Left forelimb (tissue), 1 donor: Measurements from ENCODE around the gene SKAP1.
"Not testable (repeated sequence)": the region's sequence is repeated elsewhere in the genome, so short reads cannot be mapped to it uniquely, and the experiment has no call there.

Source experiments
- DNase-seq: peaks from one replicate; pipeline ENCODE4 v3.0.0-alpha.2; 2018; ENCODE audit warnings: low spot score

The SKAP1 gene

DNA sequence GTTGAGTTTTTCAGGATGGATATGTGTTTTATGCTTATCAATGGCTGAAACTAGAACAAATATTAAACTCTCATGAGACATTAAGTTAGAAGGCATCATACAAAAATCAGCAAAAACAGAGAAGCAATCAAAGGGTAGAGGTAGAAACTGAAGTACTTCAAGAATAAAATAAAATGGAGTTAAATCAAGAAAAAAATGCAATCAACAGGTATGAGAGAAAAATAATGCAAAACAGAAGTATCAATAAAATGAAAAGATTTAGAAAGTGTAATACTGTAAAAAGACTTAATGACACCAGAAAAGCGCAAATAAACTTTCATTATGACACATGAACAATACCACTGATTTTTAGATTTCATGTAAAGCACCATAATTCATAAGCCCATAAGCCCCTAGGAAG lies 112.3 kb downstream of the SKAP1 start:
- DNase-seq = no peak

DNA sequence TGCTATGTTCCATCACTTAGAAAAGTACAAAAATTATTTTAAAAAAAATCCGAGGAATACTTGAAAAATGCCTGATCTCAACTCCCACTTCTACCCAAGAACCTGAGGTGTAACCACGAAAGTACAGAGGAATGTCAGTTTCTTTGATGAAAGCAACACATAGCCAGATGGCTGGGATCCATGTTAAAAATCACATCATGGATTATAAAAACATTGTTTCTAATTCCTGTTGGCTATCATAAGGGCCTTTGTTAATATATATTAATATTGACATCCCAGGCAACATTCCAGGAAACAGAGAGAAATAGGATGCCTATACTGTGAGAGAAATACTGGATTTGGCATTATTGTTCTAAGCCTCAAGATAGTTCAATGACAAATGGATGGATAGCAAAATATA lies 115.3 kb downstream of the SKAP1 start:
- no peak for DNase-seq

DNA sequence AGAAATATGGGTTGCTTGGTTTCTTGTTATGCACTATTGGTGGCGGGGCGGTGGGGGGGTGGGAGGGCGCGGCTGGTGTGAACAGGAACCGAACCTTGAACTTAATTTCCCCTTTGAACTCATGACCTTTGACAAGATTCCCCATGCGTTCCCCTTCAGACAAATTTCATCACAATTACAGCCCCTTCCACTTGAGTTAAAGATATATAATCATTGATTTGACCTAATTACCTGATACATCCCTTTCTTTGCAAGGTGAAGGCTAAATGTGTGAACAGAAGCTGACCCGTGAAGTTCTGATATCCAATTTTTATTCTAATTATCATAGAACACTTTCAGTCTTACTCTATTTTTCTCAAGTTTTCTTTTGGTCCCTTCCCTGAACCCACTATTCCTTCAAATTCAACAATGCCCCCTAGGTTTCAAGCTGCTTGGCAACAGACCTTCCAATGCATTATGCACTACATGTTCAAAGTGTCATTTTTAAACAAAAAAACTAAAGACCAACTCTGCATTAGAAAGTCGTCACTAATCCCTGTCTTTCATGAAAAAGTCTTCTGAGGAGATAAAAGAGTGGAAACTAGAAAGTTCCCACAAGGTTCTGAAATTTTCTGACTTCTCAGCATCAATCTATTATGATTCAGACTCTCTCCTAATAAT lies 116.8 kb downstream of the SKAP1 start:
- DNase-seq = no peak

DNA sequence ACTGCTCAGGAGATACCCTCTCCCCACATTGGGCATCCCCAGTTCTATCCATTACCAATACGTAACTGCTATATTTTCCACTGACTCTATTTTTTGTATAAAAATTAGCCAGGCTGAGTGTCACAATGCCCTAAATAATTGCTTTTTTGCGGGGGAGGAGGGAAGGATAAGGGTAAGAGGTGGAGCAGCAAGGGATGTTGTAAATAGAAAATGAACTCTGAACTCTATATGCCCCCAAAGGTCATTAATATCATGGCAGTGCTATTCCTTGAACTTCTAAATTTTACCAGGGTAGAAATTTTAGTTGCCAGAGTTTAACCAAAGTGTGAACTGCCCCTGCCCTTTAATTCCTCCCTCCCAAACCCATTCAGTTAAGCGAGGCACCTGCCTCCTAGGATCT lies 118.7 kb downstream of the SKAP1 start:
- DNase-seq = no peak

GRCh38 chr17:48310748-48311213 lies 119.2 kb downstream of the SKAP1 start:
- DNase-seq = no peak

DNA sequence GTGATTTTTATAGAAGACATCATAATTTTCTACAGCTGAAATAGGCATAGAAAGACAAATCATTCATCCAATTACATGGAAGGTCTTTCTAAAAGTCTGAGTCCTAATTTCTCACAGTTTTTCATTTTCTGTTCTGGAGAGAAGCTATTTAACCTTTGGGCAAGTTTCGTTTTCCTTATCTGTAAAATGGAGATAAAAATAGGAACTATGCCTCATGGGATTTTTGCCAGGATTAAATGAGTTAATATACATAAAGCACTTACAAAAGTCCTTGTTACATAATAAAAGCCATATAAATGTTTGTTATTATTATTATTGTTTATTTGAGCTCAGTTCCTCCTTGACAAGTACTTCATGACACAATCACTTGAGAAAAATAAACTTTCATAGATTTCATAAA lies 121.4 kb downstream of the SKAP1 start:
- DNase-seq = no peak

DNA sequence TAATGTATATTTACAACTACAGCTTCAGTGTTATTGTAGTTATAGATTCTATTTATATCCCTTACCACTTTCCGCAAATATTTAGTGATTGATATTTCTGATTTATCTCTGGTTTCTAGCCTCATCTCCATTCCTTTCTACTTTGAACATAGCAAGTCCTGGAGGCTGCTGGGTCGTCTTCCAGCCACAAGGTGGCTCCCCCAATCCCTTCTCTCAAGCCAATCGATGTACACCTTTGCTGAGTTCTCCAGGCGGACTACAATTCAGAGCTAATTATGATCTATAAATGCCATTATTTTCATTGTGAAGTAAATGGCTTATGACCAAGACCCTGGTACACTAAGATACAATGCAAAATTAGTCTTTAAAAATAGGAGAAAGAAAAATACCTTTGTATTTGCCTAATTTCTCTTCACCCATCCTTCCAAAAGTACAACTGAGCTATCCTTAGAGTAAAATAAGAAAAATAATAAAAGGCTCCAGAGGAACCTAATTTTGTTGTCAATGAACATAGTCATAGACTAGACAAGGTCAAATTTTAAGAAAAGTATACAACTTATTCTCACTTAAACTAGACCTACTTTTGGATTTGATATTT lies 122.1 kb downstream of the SKAP1 start:
- DNase-seq = no peak

GRCh38 chr17:48307255-48307654 lies 122.8 kb downstream of the SKAP1 start:
- DNase-seq = no peak

- DNase-seq = no peak
Observed at GRCh38 chr17:48301002-48301401, 129.0 kb downstream of the SKAP1 start.

DNA sequence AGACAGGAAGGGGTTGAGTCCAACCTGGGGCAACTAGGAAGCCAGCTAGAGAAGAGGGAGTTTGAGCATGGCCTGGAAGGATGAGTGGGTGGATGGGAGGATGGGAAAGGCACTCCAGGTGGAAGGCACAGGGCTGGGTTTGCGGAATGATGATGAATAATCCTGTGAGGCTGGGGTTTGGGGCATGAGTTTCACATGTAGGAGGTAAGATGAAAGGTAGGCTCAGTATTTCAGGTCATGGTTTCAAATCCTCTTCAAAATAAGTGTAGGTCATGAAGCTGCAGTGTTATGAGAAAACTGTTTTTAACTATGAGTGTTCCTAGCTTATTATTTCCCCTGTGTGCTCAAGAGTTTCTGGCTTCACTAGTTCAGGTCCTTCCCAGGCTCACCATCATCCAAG lies 130.3 kb downstream of the SKAP1 start:
- no peak for DNase-seq

- DNase-seq = no peak
Observed at GRCh38 chr17:48297825-48298224, 132.2 kb downstream of the SKAP1 start.

- no peak for DNase-seq
Observed at GRCh38 chr17:48296453-48296852, 133.6 kb downstream of the SKAP1 start.

- no peak for DNase-seq
Observed at GRCh38 chr17:48295362-48296288, 134.4 kb downstream of the SKAP1 start.

DNA sequence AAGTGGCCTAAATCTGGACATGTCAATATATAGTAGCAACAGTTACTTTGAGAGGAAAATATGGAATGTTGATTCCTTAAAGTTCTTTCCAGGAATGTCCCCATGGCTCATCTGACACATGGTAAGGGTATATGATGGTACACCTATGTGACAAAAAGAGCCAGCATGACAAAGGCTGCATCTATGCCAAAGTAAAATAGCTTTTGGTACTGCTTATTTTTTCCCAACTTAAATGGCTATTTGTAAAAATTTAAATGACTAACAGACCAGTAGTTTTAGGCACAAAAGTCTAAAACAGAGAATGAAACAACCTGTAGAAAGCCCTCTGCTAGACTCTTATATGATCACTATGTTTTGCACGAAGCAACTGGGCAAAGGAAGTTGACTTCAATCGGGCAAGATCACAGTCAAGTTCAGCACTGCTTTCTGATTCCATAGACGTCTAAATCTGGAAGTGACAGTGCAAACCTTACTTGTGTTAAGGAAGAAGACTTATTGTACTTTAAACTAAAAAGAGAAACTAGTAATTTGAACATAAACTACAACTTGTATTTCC lies 135.1 kb downstream of the SKAP1 start:
- DNase-seq = no peak

GRCh38 chr17:48294020-48294805 lies 135.8 kb downstream of the SKAP1 start:
- no peak for DNase-seq

DNA sequence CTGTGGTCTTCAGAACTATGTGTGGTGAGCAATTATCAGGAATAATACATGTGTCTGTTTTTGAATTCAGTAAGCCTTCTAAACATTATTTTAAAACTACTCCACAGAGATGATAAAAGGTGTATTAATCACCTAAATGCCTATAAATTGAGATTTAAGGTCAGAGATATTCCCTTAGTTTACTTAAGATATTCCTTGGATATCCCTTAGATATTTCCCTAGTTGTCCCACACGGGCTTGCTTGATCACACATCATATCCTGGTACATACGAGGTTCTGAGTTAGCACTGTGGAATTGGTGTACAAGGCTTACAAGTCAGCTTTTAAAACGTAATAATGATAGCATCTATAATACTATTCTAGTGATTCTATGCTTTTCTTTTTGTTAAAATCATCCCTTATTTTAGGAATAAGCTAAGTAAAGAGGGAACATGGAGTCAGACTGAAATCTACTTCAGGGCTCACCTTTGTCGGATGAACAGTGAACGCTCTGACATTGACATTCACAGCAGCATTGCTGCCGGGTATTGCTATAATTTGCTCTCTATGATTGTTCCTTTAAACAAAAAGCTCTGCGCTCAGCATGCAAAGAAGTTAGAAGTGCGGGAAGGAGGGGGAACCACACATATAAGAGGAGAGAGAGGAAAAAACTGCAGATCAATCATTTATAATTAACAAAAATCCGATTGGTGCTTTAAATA lies 136.5 kb downstream of the SKAP1 start:
- DNase-seq = no peak

- DNase-seq = no peak
Observed at GRCh38 chr17:48290378-48290777, 139.6 kb downstream of the SKAP1 start.

GRCh38 chr17:48286917-48287316 lies 143.1 kb downstream of the SKAP1 start:
- DNase-seq = not testable (repeated sequence)

DNA sequence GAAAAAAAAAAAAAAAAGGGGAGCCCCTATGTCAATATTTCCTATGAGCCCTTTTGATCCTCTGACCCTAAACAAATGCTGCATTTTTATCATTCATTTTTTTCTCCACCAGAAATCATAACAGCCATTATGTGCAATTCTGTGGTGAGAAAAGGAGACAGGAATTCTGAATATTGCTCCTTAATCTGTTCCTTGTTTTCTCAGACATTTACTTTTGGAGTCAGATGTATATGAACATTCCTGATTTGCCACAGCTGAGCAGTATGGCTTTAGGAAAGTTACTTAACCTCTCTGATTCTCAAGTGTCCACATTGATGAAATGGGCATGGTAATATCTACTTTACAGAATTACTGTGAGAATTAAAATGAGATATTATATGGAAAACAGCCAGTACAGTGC lies 144.4 kb downstream of the SKAP1 start:
- DNase-seq = no peak

DNA sequence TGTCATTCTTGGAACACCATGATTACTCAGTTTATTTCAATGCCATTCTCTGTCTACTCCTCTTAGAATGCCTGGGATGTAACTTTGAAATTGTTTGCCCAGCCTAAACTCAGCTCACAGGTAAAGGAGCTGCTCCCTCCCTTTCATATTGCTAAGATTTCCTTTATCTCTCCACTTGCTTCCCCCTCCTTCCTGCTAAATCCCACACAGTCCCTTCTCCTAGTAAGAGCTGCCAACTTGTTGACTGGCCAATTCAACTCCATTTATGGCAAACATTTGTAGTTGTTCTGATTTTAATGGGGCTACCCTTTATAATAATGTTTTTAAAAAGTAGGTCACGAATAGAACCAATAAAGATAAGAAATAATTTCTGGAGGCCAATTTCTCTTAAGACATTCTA lies 146.1 kb downstream of the SKAP1 start:
- no peak for DNase-seq

GRCh38 chr17:48283411-48283810 lies 146.6 kb downstream of the SKAP1 start:
- no peak for DNase-seq
